Cortex of kidney (tissue), 1 donor: Measurements from ENCODE around the gene BRINP2.
"Not testable (repeated sequence)": the region's sequence is repeated elsewhere in the genome, so short reads cannot be mapped to it uniquely, and the experiment has no call there.

Experiments used
- DNase-seq: peaks from one replicate; lab custom pipeline; 2025; lab: John Stamatoyannopoulos, UW

The BRINP2 gene

GRCh38 chr1:177311111-177311510, 140.4 kb downstream of the BRINP2 start:
- no peak for DNase-seq

GRCh38 chr1:177311586-177311985, 140.8 kb downstream of the BRINP2 start:
- DNase-seq: no peak

- DNase-seq: no peak
Observed at GRCh38 chr1:177315261-177315660, 144.5 kb downstream of the BRINP2 start.

- DNase-seq: no peak
Observed at GRCh38 chr1:177315761-177316160, 145.0 kb downstream of the BRINP2 start.

GRCh38 chr1:177321434-177321833, 150.7 kb downstream of the BRINP2 start:
- DNase-seq: not testable (repeated sequence)

GRCh38 chr1:177328251-177328650, 157.5 kb downstream of the BRINP2 start:
- DNase-seq: no peak

- DNase-seq: no peak
Observed at GRCh38 chr1:177329871-177330270, 159.1 kb downstream of the BRINP2 start.
